Measurements from ENCODE around the gene TBCK.

DNA sequence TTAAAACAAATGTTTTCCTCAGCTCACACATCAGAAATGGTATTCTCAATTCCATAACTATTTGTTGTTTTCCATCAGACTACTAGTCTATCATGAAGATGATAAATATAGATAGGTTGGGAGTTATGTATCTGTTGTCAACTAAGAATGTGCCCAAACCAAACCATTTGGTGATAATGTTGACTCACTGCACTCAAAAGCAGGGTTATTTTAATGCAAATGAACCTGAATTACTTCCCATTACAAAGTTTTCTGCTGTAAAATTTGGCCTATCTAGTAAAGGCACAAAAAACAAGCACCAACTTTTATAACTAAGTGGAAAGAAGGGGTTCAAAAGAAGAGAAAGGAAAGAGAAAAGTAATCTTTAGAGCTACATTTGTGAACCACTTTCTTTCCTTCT is 93.5 kb downstream of the TBCK start:
- TF ChIP-seq EZH2 (IDR thresholded peaks at IDR 0.05; ENCODE audit: borderline replicate concordance, low read length): no peak
- TF ChIP-seq, protein P1, sequence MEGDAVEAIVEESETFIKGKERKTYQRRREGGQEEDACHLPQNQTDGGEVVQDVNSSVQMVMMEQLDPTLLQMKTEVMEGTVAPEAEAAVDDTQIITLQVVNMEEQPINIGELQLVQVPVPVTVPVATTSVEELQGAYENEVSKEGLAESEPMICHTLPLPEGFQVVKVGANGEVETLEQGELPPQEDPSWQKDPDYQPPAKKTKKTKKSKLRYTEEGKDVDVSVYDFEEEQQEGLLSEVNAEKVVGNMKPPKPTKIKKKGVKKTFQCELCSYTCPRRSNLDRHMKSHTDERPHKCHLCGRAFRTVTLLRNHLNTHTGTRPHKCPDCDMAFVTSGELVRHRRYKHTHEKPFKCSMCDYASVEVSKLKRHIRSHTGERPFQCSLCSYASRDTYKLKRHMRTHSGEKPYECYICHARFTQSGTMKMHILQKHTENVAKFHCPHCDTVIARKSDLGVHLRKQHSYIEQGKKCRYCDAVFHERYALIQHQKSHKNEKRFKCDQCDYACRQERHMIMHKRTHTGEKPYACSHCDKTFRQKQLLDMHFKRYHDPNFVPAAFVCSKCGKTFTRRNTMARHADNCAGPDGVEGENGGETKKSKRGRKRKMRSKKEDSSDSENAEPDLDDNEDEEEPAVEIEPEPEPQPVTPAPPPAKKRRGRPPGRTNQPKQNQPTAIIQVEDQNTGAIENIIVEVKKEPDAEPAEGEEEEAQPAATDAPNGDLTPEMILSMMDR (IDR thresholded peaks at IDR 0.05; ENCODE audit: low read length): no peak
